SU-DHL-6 (cell line): Measurements from ENCODE around the gene DISP1.

Experiments used
- H2AFZ ChIP-seq: fragments of 200-600 bp; sonication (generic); 2 replicates; pipeline ENCODE4 v1.6.1; 2014; ENCODE audit warnings: low read depth, mild to moderate bottlenecking, moderate library complexity, mixed read lengths, antibody characterized with exemption, low read length; ENCODE audit not compliant: severe bottlenecking
- H3F3A ChIP-seq: fragments of 200-600 bp; shearing (Covaris generic); 2 replicates; pipeline ENCODE4 v1.6.0; 2016; ENCODE audit warnings: antibody characterized with exemption, mild to moderate bottlenecking; ENCODE audit not compliant: insufficient read depth
- H3K27ac ChIP-seq: fragments of 200-600 bp; sonication (generic); 2 replicates; pipeline ENCODE4 v1.5.1; 2016; ENCODE audit warnings: low read depth, mild to moderate bottlenecking, low read length, moderate library complexity, mixed read lengths
- H3K27me3 ChIP-seq: fragments of 200-600 bp; sonication (generic), shearing (Covaris generic); 2 replicates; pipeline ENCODE4 v1.6.0; 2014; ENCODE audit warnings: mild to moderate bottlenecking, low read length
- H3K36me3 ChIP-seq: fragments of 200-600 bp; sonication (generic); 2 replicates; pipeline ENCODE4 v1.6.1; 2014; ENCODE audit warnings: mild to moderate bottlenecking, low read length, mixed read lengths
- H3K4me2 ChIP-seq: fragments of 300-600, 200-600 bp; shearing (Covaris generic), sonication (generic); 2 replicates; pipeline ENCODE4 v1.6.0; 2014; ENCODE audit warnings: low read length, low read depth, mild to moderate bottlenecking; ENCODE audit not compliant: poor library complexity, severe bottlenecking
- H3K4me3 ChIP-seq: fragments of 200-600 bp; sonication (generic); 2 replicates; pipeline ENCODE4 v1.5.1; 2014; ENCODE audit warnings: antibody characterized with exemption, low read length, mild to moderate bottlenecking, mixed read lengths; ENCODE audit not compliant: insufficient read depth, poor library complexity, severe bottlenecking
- H3K79me2 ChIP-seq: fragments of 200-600 bp; sonication (generic); 2 replicates; pipeline ENCODE4 v1.6.1; 2014; ENCODE audit warnings: mild to moderate bottlenecking, low read length, moderate library complexity; ENCODE audit not compliant: insufficient read depth
- H3K9ac ChIP-seq: fragments of 200-600 bp; sonication (generic); 2 replicates; pipeline ENCODE4 v1.7.0; 2014; ENCODE audit warnings: mild to moderate bottlenecking, low read length
- H3K9me2 ChIP-seq: fragments of 200-600 bp; sonication (generic); replicated peaks from 2 replicates; pipeline ENCODE4 v1.6.1; 2014; ENCODE audit warnings: low read length; ENCODE audit not compliant: insufficient read depth
- H3K9me3 ChIP-seq: fragments of 200-600 bp; sonication (generic); 2 replicates; pipeline ENCODE4 v1.6.1; 2014; ENCODE audit warnings: low read length, mixed read lengths; ENCODE audit not compliant: insufficient read depth
- H4K20me1 ChIP-seq: fragments of 200-600 bp; sonication (generic); 2 replicates; pipeline ENCODE4 v1.6.1; 2014; ENCODE audit warnings: low read depth, mild to moderate bottlenecking, antibody characterized with exemption, low read length, moderate library complexity, mixed read lengths
- CTCF ChIP-seq: fragments of 200-600 bp; sonication (generic); IDR thresholded peaks from one replicate; pipeline ENCODE4 v1.5.1; 2017; ENCODE audit warnings: antibody characterized with exemption, mild to moderate bottlenecking, low read length, moderate library complexity; ENCODE audit not compliant: insufficient read depth, poor library complexity, severe bottlenecking
- EZH2phosphoT487 ChIP-seq: fragments of 200-600 bp; sonication (generic), shearing (Covaris generic); conservative IDR thresholded peaks from 2 replicates; pipeline ENCODE4 v1.6.1; 2018; ENCODE audit warnings: mild to moderate bottlenecking, antibody characterized with exemption, low read length, moderate library complexity, mixed read lengths

DISP1 gene

GRCh38 chr1:222818171-222818570 lies 3.3 kb downstream of the DISP1 start:
- no peaks in the 10 kb centered on the region for H3K9me3 ChIP-seq
- H4K20me1 ChIP-seq = no peaks in the 10 kb centered on the region
- no peak overlapping the region for H2AFZ ChIP-seq
- H3K4me3 ChIP-seq = no peak overlapping the region
- H3F3A ChIP-seq = no peaks in the 10 kb centered on the region
- no peaks in the 10 kb centered on the region for H3K36me3 ChIP-seq
- no peak overlapping the region for H3K27ac ChIP-seq
- TF ChIP-seq EZH2phosphoT487 = no peak
- no peak for TF ChIP-seq CTCF
- H3K79me2 ChIP-seq = 0 out of 2 replicates have a peak, but pooled peaks cover 9% of the 10 kb centered on the region
- no peak overlapping the region for H3K9ac ChIP-seq
- no peaks in the 10 kb centered on the region for H3K27me3 ChIP-seq
- no peak overlapping the region for H3K4me2 ChIP-seq
- no peaks in the 10 kb centered on the region for H3K9me2 ChIP-seq

GRCh38 chr1:222820171-222820712 lies 5.4 kb downstream of the DISP1 start:
- H3K79me2 ChIP-seq = 0 out of 2 replicates have a peak, but pooled peaks cover 9% of the 10 kb centered on the region
- no peak overlapping the region for H3K4me3 ChIP-seq
- no peaks in the 10 kb centered on the region for H3K9me3 ChIP-seq
- no peaks in the 10 kb centered on the region for H3K36me3 ChIP-seq
- no peaks in the 10 kb centered on the region for H3K27me3 ChIP-seq
- H3K9ac ChIP-seq = no peak overlapping the region
- H2AFZ ChIP-seq = no peak overlapping the region
- TF ChIP-seq EZH2phosphoT487 (no peak), CTCF (no peak)
- no peak overlapping the region for H3K4me2 ChIP-seq
- H3K27ac ChIP-seq = no peak overlapping the region
- no peaks in the 10 kb centered on the region for H3F3A ChIP-seq
- H4K20me1 ChIP-seq = 0 out of 2 replicates have a peak, but pooled peaks cover 4% of the 10 kb centered on the region
- no peaks in the 10 kb centered on the region for H3K9me2 ChIP-seq

GRCh38 chr1:222821239-222821638 lies 6.4 kb downstream of the DISP1 start:
- no peak overlapping the region for H3K9ac ChIP-seq
- 0 out of 2 replicates have a peak, but pooled peaks cover 4% of the 10 kb centered on the region for H4K20me1 ChIP-seq
- H3F3A ChIP-seq = no peaks in the 10 kb centered on the region
- H3K27ac ChIP-seq = no peak overlapping the region
- H3K27me3 ChIP-seq = no peaks in the 10 kb centered on the region
- 0 out of 2 replicates have a peak, but pooled peaks cover 9% of the 10 kb centered on the region for H3K79me2 ChIP-seq
- no peak overlapping the region for H3K4me3 ChIP-seq
- no peaks in the 10 kb centered on the region for H3K9me2 ChIP-seq
- H2AFZ ChIP-seq = no peak overlapping the region
- H3K9me3 ChIP-seq = no peaks in the 10 kb centered on the region
- no peaks in the 10 kb centered on the region for H3K36me3 ChIP-seq
- no peak overlapping the region for H3K4me2 ChIP-seq
- no peak for TF ChIP-seq CTCF
- no peak for TF ChIP-seq EZH2phosphoT487
